NCI-H774 (cell line): ENCODE measurements around the gene LRRC28.
"Not testable (repeated sequence)": the region's sequence is repeated elsewhere in the genome, so short reads cannot be mapped to it uniquely, and the experiment has no call there.

Experiments used
- DNase-seq: peaks from one replicate; lab custom pipeline; 2025; lab: John Stamatoyannopoulos, UW

Gene LRRC28

GRCh38 chr15:99396375-99396774 lies 145.1 kb downstream of the LRRC28 start:
- DNase-seq, result no peak

DNA sequence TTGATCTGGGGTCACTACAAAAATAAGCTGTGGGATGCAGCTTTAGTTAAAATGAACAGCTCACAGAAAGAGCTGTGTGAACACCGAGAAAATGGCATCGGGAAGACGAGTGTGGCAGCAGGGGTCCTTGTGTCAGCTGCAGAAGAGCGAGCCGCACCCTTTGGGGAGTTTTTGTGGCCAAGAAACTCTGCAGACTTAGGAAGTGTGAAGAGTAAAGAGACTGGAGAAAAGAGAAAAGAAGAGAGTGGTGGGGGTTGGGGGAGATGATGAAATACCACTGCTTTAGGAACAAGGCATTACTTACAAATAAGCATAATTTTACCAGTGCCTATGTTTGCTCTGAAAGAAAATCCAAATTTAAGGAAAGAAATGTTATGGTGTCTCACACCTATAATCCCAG lies 147.8 kb downstream of the LRRC28 start:
- DNase-seq, result no peak

GRCh38 chr15:99399618-99400017 lies 148.3 kb downstream of the LRRC28 start:
- DNase-seq, result no peak

- DNase-seq, result not testable (repeated sequence)
Observed at GRCh38 chr15:99401216-99401615, 149.9 kb downstream of the LRRC28 start.

DNA sequence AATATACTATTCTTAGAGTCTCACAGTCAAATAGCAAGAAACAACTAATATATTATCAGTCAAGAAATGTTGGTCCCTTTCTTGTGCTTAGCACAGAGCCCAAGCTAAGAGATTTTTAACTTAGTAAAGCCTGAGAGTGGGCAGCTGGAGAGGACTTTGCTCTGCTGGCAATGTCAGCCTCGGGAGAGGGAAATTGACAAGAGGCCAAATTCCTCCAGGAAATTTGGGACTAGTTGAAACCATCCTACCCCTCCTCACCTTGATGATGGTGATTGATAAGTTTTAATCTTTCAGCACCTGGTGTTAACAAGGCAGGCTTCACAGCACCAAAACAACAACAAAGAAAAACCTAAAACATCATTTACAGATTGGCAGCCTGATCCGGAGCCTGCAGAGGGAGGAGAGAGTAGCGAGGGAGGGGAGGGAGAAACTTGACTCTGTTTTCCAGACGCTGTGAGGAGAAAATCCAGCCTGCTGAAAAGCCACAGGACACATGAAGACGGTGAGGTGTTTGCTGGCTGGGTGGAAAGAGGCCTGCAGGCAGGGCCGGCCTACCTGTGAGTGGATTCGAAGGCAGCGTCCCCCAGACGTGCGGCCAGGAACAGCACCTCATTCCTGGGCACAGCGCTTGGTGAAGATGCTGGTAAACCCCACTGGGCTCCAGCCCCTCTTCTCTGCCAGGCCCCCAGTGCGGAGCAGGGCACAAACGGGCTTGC lies 150.9 kb downstream of the LRRC28 start:
- no peak for DNase-seq

- DNase-seq, result no peak
Observed at GRCh38 chr15:99403597-99403996, 152.3 kb downstream of the LRRC28 start.

DNA sequence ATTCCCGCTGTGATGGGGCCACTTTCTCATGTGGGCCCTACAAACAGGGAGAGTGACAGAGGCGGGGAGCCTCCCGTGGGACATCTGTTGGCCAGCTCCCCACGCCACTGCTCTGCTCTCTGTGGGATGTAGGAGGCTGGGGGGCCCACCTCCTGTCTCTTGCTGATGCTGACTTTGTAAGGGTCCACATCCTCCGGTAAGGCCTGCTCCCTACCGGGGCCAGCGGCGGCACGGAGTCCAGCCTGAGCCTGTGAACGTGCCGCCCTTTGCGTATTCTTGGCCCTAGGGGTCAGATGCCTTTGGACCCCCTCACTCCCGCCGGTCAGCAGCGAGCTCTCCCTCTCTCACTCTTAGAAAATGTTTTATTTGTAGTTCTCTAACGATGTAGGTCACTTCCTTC lies 153.2 kb downstream of the LRRC28 start:
- DNase-seq, result no peak

DNA sequence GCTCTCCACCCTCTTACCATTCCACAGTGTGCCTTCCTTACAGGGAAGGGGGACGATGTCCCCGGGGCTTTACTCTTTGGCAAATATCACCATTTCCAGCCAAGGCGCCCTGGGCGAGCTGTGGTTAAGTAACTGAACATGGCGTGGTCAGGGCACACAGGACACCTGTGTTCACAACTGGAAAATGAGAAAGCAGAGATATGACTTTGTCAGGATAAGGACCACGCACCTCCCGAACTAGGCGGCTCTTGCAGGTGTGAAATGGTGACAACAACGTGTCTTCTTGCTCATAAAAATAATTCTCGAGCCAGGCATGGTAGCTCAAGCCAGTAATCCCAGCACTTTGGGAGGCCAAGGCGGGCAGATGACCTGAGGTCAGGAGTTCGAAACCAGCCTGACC lies 154.8 kb downstream of the LRRC28 start:
- no peak for DNase-seq

GRCh38 chr15:99406716-99407487 lies 155.6 kb downstream of the LRRC28 start:
- DNase-seq, result no peak

DNA sequence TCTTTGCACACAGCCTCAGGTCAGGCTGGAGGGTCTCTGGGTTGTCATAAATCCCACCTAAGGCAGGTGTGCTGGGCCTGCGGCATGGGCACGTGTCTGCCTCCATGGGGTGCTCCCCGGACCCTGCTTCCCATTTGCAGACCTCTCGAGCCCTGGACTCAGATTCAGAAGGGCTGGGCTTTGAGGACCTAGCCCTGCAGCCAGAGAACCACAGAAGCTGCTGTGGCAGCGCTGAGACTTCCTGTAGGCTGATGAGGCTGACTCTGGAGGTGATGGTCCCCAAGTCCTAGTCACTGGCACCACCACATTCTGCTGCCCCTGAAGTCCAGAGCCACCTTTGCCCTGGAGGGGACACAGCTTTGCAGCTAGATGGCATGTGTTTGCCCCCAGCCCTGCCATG lies 156.4 kb downstream of the LRRC28 start:
- DNase-seq, result no peak

DNA sequence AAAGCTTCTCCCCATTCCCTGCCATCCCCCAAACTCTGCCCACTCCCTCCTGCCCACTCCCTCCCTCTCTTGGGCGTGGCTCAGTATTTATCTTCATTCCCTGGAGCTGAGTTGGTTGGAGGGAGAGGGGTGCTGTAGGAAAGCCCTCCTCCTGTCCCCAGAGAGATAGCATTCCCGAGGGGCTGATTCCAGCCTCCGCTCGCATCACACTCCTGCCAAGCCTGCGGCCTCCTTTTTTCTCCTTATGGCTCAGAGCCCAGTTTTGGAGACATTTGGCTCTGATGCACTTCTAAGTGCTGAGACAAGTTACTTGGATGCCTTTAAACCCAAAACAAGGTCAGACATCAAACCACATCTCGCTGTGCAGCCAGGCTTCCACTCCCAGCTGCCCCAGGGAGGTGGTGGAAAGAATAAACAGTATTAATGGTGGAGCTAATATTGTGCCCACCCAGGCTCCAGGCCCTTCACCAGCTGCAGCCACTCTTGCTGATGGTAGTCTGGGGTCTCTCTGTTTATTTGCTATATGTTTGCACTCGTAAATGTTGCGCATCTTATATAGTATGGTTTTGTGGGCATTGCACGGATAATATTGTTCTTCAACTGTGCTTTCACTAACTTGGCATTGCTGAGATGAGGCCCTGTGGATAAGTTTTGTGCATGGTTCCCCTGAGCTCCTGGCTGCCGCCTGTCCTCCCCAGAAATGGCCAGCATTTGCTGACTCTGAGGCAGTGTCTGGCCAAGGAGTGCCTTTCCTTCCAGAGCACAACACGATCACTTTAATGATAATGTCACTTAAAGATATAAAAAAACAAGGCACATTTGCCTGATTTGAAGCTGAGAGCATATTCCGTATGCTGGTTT lies 157.2 kb downstream of the LRRC28 start:
- DNase-seq, result no peak

DNA sequence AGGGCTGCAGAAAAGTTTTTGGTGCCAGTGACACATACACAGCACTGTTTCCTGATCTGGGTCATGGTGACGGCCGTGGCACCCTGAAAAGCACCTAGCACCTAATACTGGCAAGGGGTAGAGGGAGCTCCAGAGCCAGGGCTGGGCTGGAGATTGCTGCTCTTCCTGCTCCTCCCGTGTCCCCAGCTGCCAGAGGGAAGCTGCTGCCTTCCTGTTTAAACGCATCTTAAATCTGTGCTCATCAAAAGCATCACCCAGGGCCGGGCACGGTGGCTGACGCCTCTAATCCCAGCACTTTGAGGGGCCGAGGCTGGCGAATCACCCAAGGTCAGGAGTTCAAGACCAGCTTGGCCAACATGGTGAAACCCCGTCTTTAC lies 157.8 kb downstream of the LRRC28 start:
- DNase-seq, result no peak

DNA sequence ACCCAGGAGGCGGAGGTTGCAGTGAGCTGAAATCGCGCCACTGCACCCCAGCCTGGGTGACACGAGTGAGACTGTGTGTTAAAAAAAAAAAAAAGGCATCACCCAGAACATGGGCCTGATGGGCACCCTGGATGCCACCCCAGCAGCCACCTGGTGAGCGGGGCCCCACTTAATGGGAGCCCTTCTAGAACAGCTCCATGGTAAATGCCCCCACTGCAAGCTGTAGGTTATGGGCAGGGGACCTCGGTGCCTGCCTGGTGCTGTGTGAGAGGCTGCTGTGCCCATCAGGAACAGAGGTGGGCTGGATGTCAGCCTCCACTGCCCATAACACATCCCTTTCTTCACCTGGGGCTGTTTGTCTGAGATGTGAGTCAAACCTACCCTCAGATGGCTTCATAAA lies 158.3 kb downstream of the LRRC28 start:
- DNase-seq, result no peak

GRCh38 chr15:99410477-99410876 lies 159.2 kb downstream of the LRRC28 start:
- DNase-seq, result no peak

DNA sequence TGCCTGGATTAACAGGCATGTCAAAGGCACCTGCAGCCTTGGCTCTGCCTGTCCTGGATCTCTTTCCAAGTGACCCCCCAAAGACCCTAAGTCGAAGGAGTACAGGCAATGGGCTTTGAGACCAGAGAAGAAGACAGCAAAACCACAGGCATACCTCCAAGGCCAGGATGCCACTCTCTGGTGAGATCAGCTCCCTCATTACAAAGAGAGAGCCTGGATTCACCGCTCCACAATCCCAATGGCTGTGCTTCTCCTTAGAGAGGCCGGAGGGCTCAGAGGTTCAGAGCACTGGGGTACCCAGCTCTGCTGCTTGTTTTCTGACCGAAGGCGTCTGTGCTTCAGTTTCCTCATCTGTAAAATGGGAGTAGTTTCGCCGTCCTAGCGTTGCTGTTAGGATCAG lies 160.0 kb downstream of the LRRC28 start:
- no peak for DNase-seq

- DNase-seq, result no peak
Observed at GRCh38 chr15:99412082-99412481, 160.8 kb downstream of the LRRC28 start.

DNA sequence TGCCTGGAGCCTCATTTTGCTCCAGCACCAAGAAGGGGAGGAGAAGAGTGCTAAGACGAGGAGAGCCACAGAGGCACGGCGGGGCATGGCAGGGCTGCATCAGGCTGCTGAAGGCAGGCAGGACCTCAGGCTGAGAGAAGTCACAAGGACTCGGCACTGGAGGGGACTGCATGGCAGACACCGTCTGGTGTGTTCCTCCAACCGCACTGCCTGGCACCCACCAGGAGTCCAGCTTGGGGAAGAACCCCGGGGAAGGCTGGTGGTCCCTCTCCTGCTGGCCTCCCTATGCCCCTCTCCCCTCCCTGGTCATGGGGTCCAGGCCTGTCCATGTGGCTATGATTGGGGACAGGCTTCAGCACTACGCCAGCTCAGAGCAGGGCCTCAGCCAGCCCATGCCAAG lies 161.3 kb downstream of the LRRC28 start:
- no peak for DNase-seq

- no peak for DNase-seq
Observed at GRCh38 chr15:99413955-99414754, 162.9 kb downstream of the LRRC28 start.

DNA sequence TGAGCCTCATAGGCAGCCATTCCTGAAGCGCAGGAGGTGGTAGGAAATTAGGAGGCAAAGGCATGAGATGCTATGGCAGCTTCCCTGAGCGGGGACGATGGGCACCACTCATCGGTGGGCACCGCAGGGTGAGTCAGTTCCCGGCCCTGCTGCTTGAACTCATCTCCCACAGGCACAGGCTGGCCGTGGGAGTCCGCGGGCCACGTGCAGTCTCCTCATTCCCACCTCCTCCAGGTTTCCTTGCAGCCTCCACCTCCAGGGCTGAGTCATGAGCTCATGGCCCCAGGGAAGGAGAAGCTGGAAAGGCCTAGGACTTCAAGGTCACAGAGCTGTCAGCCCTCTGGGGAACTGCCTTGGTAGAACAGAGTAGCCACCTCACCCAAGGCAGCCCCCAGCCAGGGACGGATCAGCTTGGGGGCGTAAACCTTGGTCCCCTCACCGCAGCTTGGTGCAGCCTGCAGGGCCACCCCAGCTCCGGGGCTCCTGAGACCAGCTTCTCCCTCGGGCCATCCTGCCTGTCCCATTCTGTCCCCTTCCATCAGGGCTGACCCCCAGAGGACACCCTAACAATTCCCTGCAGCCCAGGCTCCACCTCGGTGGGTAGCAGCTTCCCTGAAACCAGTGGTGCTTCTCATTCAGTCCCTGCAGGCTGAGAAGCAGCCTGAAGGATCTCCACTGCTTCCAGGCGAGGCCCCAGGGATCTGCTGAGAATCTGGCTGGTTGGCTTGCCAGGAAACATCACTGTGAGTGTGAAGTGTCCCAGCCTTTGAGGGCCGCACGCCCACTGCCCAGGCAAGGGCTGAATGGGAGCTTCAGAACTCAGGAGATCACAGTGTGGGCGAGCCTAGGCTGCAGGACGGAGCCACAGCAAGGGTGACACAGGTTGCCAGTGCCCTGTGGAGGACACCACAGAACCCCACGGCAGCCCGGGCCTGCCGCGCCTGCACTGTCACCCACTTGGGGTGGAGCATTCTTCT lies 163.8 kb downstream of the LRRC28 start:
- DNase-seq, result no peak
